PC-9 (cell line): ENCODE measurements around the gene CES5A. TPM values are rescaled to one million over a fixed set of nuclear protein-coding genes. Genes with fewer than 3 reads are reported as not detected.

Source experiments
- BruUV-seq: library from RNA; stranded (reverse); fragments of 400-500 nt; replicated peaks from 2 replicates; lab custom pipeline; 2021; lab: Mats Ljungman, UMichigan
- CTCF ChIA-PET: fragments of 300-600 bp; sonication (Branson Sonifier 250); formaldehyde crosslinking; loops from one replicate; lab custom pipeline; 2022; ENCODE audit warnings: antibody characterized with exemption; lab: Charles Lee
- POLR2A ChIA-PET: fragments of 300-600 bp; sonication (Branson Sonifier 250); formaldehyde crosslinking; loops from one replicate; lab custom pipeline; 2022; ENCODE audit warnings: antibody characterized with exemption; ENCODE audit not compliant: unreplicated experiment; lab: Charles Lee
- DNase-seq, 2 experiments: peaks; one replicate each; pipeline versions ENCODE4 v3.0.0 to v3.0.0-alpha.2; 2015 to 2022; ENCODE audit warnings: mixed read lengths in 1 of 2
- H2AFZ ChIP-seq: fragments of 200-600 bp; sonication (generic); 2 replicates; pipeline ENCODE4 v1.8.1; 2017; ENCODE audit warnings: antibody characterized with exemption
- H3F3A ChIP-seq: fragments of 200-600 bp; sonication (generic); 2 replicates; pipeline ENCODE4 v1.8.1; 2017; ENCODE audit warnings: antibody characterized with exemption, mild to moderate bottlenecking, low read depth; ENCODE audit not compliant: insufficient read depth
- H3K27ac ChIP-seq: fragments of 200-600 bp; sonication (generic); 2 replicates; pipeline ENCODE4 v1.6.1; 2016; ENCODE audit warnings: mixed run types
- H3K27me3 ChIP-seq: fragments of 200-600 bp; sonication (generic); 2 replicates; pipeline ENCODE4 v1.6.1; 2016; ENCODE audit warnings: low read depth, mixed run types; ENCODE audit not compliant: insufficient read depth
- H3K36me3 ChIP-seq: fragments of 200-600 bp; sonication (generic); 2 replicates; pipeline ENCODE4 v1.6.1; 2016; ENCODE audit warnings: low read depth, mixed run types
- H3K4me1 ChIP-seq: fragments of 200-600 bp; sonication (generic); replicated peaks from 2 replicates; pipeline ENCODE4 v1.6.1; 2016; ENCODE audit warnings: mixed run types; ENCODE audit not compliant: insufficient read depth
- H3K4me2 ChIP-seq: fragments of 200-600 bp; sonication (generic); 2 replicates; pipeline ENCODE4 v1.6.1; 2017; ENCODE audit warnings: mixed run types
- H3K4me3 ChIP-seq: fragments of 200-600 bp; sonication (generic); 2 replicates; pipeline ENCODE4 v1.6.1; 2016; ENCODE audit warnings: mixed run types
- H3K79me2 ChIP-seq: fragments of 200-600 bp; sonication (generic); 2 replicates; pipeline ENCODE4 v1.6.1; 2017; ENCODE audit warnings: low read depth, mixed run types
- H3K9me2 ChIP-seq: fragments of 200-600 bp; sonication (generic); 2 replicates; pipeline ENCODE4 v1.8.1; 2017; ENCODE audit warnings: mild to moderate bottlenecking; ENCODE audit not compliant: insufficient read depth
- H3K9me3 ChIP-seq: fragments of 200-600 bp; sonication (generic); 2 replicates; pipeline ENCODE4 v1.8.1; 2016; ENCODE audit warnings: low read depth; ENCODE audit not compliant: insufficient read depth
- H4K20me1 ChIP-seq: fragments of 200-600 bp; sonication (generic); 2 replicates; pipeline ENCODE4 v1.8.1; 2017; ENCODE audit not compliant: insufficient read depth
- CTCF ChIP-seq: fragments of 200-600 bp; sonication (generic); conservative IDR thresholded peaks from 2 replicates; pipeline ENCODE4 v1.6.1; 2017; ENCODE audit warnings: mixed run types, antibody characterized with exemption, mild to moderate bottlenecking, moderate library complexity
- EZH2 ChIP-seq: fragments of 200-600 bp; sonication (generic); IDR thresholded peaks from 2 replicates; pipeline ENCODE4 v1.8.0; 2017; ENCODE audit warnings: antibody characterized with exemption, low read depth
- intact Hi-C: fragments of 100-400 bp; cut with micrococcal nuclease; formaldehyde crosslinking; loops from one replicate; pipeline ENCODE4 v1.10.0; 2022; ENCODE audit not compliant: unreplicated experiment
- total RNA-seq: library from RNA; stranded (reverse); gene quantifications from 2 replicates; pipeline ENCODE4 v1.2.3, GENCODE V29; 2021

CES5A gene
- total RNA-seq, 1 experiment from 2014 or later, result not detected

- Histone ChIP-seq H3F3A (no peaks in the 10 kb centered on the region), H3K4me2 (no peak overlapping the region), H3K27ac (no peak overlapping the region), H3K4me1 (no peaks in the 10 kb centered on the region), H3K9me2 (no peaks in the 10 kb centered on the region), H3K79me2 (no peaks in the 10 kb centered on the region), H3K9me3 (no peaks in the 10 kb centered on the region), H3K36me3 (no peaks in the 10 kb centered on the region), H2AFZ (no peak overlapping the region), H3K4me3 (no peak overlapping the region), H4K20me1 (no peaks in the 10 kb centered on the region), H3K27me3 (no peaks in the 10 kb centered on the region)
- CTCF ChIA-PET, result no interaction called here
- intact Hi-C loops, result no loop called here
- TF ChIP-seq EZH2 (no peak), CTCF (no peak)
- POLR2A ChIA-PET, result no interaction called here
- no peak for DNase-seq
- BruUV-seq, result no TSS peak
Observed at GRCh38 chr16:55917373-55918160, 42.4 kb upstream of the CES5A start.

- Histone ChIP-seq H3K9me3 (no peaks in the 10 kb centered on the region), H3K79me2 (no peaks in the 10 kb centered on the region), H3K4me2 (no peak overlapping the region), H3K4me3 (no peak overlapping the region), H3K4me1 (no peaks in the 10 kb centered on the region), H3K27ac (no peak overlapping the region), H4K20me1 (no peaks in the 10 kb centered on the region), H3K36me3 (no peaks in the 10 kb centered on the region), H3K27me3 (peaks cover 7% of the 10 kb centered on the region; the same call in 1 of the 2 replicates), H3K9me2 (no peaks in the 10 kb centered on the region), H2AFZ (no peak overlapping the region), H3F3A (no peaks in the 10 kb centered on the region)
- no TSS peak for BruUV-seq
- ChIA-PET POLR2A (no interaction called here), CTCF (no interaction called here)
- no peak for DNase-seq
- intact Hi-C loops, result no loop called here
- TF ChIP-seq CTCF (no peak), EZH2 (no peak)
Observed at GRCh38 chr16:55915096-55915827, 40.1 kb upstream of the CES5A start.

GRCh38 chr16:55914383-55914782, 39.2 kb upstream of the CES5A start:
- H3K27ac ChIP-seq, result no peak overlapping the region
- no peak for TF ChIP-seq EZH2
- TF ChIP-seq CTCF, result no peak

More at GRCh38 chr16:55914383-55914782, 39.2 kb upstream of the CES5A start:
- CTCF ChIA-PET, result no interaction called here
- no peak for DNase-seq
- Histone ChIP-seq H3K4me2 (no peak overlapping the region), H3K9me3 (no peaks in the 10 kb centered on the region), H3K27me3 (peaks cover 7% of the 10 kb centered on the region; the same call in 1 of the 2 replicates), H3K4me3 (no peak overlapping the region), H2AFZ (no peak overlapping the region), H3K36me3 (no peaks in the 10 kb centered on the region), H3K9me2 (no peaks in the 10 kb centered on the region), H3K4me1 (no peaks in the 10 kb centered on the region), H4K20me1 (no peaks in the 10 kb centered on the region), H3K79me2 (no peaks in the 10 kb centered on the region), H3F3A (no peaks in the 10 kb centered on the region)
- POLR2A ChIA-PET, result no interaction called here
- intact Hi-C loops, result no loop called here
- BruUV-seq, result no TSS peak
